ENCODE data around the gene NID1.

DNA sequence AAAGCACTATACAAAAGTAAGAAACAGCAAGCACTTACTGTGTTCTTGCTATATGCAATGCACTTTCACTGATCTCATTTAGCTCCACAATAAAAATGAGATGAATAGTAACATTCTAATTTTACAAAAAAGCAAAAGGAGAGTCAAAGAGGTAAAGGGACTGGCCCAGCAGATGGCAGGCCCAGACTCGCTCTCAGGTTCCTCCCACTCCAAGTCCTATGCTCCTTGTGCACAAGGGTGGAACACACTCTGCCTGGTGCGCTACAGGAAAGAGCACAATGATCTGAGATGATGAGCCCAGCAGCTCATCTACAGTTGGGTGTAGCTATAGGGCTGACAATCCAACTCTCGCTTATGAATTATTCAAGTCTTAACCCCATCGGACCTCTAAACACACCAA is 104.1 kb downstream of the NID1 start:
- TF ChIP-seq, protein P1, sequence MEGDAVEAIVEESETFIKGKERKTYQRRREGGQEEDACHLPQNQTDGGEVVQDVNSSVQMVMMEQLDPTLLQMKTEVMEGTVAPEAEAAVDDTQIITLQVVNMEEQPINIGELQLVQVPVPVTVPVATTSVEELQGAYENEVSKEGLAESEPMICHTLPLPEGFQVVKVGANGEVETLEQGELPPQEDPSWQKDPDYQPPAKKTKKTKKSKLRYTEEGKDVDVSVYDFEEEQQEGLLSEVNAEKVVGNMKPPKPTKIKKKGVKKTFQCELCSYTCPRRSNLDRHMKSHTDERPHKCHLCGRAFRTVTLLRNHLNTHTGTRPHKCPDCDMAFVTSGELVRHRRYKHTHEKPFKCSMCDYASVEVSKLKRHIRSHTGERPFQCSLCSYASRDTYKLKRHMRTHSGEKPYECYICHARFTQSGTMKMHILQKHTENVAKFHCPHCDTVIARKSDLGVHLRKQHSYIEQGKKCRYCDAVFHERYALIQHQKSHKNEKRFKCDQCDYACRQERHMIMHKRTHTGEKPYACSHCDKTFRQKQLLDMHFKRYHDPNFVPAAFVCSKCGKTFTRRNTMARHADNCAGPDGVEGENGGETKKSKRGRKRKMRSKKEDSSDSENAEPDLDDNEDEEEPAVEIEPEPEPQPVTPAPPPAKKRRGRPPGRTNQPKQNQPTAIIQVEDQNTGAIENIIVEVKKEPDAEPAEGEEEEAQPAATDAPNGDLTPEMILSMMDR (IDR thresholded peaks at IDR 0.05) = no peak
- TF ChIP-seq POLR2A (IDR thresholded peaks at IDR 0.05) = no peak

Measured in heart left ventricle (tissue), 13 donors.